Activated T-cell treated with anti-CD3 and anti-CD28 coated beads, Interleukin-2, amount 50 U/mL, for 48 hours (primary cell): ENCODE results near the gene BTRC.
"Not testable (repeated sequence)": the region's sequence is repeated elsewhere in the genome, so short reads cannot be mapped to it uniquely, and the experiment has no call there.

Source experiments
- DNase-seq, 2 experiments: peaks; one replicate each; pipeline ENCODE4 v3.0.0-alpha.2; 2020

Gene BTRC

GRCh38 chr10:101570428-101571270 is 216.7 kb downstream of the BTRC start:
- no peak for DNase-seq

DNA sequence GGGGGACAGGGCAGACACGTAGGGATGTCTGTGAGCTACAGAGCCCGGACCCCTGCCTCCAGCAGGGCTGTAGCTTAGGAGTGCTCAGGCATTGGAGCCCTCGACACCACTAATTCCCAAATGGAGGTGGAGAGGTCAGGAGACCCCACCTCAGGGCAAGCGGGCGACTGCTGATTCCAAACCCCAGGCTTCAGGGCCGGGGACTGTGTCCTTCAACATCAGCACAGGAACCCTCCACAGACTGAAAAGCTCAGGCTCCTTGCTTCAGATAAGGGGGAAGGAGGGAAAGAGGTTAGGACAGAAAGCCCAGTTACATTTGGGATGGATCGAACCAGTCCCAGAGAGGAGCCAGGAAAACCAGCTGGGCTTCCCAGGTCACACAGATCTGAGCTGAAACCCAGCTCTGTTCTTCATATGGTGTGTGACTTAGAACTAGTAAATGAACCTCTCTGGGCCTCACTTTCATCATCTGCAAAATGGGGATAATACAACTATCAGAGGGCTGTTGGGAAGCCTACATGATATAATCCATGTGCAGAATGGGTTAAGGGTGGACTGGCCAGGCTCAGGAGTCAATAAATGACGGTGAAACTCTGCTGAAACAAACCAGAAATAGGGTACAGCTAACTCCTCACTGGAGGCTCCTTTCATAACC is 217.4 kb downstream of the BTRC start:
- no peak for DNase-seq

- DNase-seq, result no peak
These were observed 218.2 kb downstream of the BTRC start for GRCh38 chr10:101572126-101572525.

DNA sequence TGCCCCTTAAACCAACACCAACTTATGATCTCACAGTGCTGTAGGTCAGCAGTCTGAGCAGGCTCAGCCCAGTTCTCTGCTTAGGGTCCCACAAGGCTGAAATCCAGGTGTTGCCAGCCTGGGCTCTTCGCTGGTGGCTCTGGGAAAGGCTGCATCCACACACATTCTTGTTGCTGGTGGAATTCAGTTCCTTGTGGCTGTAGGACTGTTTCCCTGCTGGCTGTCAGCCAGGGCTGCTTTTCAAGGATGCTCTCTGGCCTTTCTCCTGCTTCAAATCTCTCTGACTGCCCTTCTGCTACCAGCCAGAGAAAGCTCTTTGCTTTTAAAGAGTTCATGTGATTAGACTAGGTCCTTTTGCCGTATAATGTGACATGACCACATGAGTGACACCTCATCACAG is 218.8 kb downstream of the BTRC start:
- no peak for DNase-seq

DNA sequence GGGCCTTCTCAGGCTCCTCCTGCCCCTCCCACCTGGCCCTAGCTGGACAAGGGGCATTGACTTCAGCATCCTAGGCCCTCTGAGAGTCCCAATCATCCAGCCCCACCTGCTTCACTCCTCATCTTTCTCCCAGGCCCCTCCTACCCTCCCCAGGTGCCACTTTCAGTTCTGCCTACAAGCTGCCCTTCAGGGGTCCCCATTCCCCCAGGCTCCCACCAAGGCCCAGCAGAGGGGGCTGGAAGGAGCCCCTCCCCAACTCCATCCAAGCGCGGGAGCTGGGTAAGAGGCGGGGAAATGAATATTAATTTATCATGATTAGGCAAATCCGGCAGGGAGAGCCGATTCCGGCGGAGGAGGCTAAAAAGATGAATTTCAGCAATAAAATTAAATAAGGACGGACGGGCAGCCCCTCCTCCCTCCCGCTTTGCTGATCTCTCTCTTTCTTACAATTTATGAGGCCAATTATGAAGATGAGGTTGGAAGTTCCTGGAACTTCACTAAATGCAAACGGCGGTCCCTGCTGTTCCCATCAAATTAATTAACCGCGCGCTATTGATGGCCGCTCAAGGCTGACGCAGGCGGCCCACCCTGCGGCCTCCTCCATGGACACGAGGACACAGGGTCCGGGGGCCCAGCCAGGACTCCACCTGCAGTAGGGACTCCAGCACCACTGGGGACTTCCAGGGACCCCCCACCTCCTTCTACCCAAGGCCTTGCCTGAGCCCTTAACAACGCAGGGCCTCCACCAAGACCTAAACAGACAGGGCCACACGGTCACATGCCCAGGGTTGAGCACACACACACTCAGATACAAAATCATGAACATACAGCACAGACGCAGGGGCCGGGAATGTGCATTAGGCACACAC is 220.2 kb downstream of the BTRC start:
- no peak for DNase-seq

DNA sequence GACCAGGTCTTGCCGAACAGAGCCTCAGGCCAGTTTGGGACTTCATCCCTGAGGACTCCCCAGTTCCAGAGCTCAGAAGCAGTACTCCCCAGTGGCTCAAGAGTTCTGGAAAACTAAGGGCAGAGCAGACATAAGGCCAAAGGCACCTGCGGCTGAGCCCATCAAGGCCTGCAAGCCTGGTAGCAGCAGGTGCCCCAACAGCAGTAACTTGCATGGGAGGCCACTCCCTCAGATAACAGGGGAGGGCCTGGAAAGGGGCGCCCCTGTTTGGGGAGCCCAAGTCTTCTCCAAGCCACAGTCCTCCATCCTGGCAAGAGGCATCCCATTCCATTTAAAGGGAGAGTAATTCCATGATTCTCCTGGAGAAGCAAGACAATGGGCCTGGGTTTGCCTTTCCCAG is 221.1 kb downstream of the BTRC start:
- DNase-seq, result no peak

DNA sequence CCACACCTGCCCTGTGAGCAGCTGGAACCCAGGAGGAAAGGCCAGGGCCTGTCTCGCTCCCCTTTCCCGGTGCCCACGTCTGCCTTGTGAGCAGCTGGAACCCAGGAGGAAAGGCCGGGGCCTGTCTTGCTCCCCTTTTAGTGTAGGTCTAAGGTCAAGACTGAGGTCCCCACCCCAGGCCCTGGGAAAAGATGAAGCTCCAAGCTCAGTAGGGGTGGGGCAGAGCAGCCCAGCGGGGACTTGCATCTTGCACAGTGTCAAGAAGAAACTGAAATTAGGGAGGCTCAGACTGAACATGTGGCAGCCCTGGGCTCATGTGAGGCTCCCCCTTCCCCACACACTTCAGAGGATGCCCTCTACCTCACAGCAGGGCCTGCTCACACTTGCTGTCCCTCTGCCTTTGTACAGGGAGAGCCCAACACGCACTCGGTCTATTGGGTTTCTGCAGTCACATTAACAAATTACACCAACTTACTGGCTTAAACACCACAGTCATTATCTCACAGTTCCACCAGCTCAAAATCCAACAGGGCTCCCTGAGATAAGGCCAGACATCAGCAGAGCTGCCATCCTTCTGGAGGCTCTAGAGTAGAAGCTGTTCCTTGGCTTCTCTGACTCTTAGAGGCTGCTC is 221.7 kb downstream of the BTRC start:
- DNase-seq, result no peak

DNA sequence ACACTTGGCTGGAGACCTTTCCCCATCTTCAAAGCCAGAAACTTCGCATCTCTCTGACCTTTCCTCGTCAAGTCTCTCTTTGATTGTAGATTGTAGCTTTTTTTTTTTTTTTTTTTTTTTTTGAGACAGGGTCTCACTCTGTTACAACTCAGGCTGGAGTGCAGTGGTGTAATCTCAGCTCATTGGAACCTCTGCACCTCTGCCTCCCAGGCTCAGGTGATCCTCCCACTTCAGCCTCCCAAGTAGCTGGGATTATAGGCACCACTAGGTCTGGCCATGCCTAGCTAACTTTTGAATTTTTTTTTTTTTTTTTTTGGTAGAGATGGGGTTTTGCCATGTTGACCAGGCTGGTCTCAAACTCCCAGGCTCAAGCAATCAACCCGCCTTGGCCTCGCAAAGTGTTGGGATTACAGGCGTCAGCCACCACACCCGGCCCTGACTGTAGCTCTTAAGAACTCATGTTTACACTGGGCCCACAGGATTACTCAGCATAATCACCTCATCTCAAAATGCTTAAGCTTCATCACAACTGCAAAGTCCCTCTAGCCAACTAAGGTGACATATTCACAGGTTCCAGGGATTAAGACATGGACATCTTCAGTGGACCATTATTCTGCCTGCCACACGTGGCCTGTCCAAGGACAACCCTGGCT is 222.4 kb downstream of the BTRC start:
- no peak for DNase-seq

DNA sequence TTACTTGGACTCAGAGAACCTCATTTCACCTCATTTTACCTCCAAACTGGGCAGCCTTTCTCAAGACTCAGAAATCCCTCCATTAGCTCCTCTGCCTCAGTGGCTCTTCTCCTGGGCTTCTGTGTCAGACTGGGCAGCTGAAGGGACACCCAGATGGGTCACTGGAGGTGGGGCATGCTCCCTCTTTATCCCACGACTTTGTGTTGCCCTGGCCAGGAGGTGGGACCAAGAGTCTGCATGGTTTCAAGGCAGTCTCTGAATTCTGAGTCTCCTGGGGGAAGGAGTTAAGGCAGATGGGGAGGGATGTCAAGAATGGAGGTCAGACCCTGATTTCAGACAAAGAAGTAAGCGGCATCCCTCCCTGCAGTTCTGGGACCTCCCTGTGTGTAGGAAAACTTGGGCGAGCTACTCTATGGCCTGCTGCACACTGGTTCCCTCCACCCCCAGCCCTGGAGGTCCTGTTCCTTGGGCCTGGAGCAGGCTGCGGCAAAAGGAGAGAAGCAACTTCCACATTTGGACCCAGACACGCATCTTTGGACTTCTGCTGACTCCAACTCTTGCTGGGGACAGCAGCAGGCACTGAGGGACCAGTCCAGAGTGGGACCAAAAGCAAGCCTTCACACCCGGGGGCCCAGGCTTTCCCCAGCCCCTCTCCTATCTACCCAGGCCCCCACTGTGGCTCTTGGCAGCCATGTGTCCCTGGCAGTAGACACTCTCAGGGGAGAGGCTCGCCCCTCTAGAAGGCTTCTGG is 223.3 kb downstream of the BTRC start:
- no peak for DNase-seq

DNA sequence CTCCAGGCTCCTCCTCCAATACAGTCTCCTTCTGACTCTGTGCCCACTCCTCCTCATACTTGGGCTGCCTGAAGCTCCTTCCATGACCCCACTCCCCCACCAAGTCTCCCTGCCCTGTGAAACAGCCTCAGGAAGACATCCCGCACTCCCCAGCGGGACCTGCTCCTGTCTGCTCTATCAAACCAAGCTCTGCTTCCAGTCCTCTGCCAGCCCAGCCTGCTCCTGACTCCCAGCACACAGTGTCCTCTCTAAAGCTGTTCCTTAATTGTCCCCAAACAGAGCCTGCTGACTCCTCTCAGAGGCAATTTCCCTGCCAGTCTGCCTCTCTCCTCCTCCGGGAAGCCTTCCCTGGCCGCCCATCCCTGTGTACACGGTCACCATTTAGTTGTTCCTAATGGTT is 224.2 kb downstream of the BTRC start:
- no peak for DNase-seq

- no peak for DNase-seq
These were observed 225.0 kb downstream of the BTRC start for GRCh38 chr10:101578803-101579515.

- DNase-seq, result no peak
These were observed 225.5 kb downstream of the BTRC start for GRCh38 chr10:101579516-101579870.

DNA sequence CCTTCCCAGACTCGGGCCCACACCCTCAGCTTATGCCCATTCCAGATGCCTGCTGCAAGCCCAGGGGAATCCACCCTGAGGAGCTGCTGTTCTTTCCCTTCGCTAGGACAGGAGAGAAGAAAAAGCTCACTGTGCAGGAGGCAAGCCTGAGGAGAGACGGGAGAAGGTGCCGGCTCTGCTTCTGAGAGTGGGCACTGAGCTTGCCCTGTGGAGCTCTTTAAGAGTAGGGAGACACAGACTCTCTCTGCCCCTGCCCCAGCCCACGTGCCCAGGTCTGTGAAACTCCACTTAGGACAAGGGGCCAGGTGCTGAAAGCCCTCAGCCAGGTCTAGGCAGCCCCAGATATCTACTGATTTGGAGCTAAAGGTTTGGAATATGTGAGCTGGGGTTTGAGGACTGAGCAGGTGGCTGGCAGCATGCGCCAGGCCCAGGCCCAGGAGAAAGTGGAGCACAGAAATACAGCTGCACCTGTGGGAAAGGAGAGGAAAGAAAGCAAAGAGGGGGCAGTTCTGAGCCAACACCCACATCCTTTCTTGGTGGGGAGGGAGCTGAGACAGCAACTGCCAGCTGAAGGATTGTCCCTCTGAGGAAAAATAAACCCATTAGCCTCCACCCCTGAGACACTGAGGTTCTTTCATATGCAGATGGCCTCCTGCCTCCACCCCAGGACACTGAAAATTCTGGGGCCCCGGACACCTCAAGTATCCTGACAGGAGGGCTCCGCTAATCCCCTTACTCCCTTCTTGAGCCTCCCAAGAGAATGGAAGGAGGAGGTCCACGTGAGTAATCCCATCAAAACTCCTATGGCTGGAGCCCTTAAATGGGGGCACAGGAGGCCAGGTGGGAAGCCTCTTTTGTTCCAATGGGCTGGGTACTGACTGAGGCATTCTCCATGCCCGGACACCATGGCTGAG is 226.8 kb downstream of the BTRC start:
- DNase-seq, result no peak

- DNase-seq, result no peak
These were observed 231.9 kb downstream of the BTRC start for GRCh38 chr10:101585841-101586240.

GRCh38 chr10:101587725-101588653 is 234.0 kb downstream of the BTRC start, which contains the start of the genes DPCD and POLL:
DPCD (plus strand) TSS chr10:101588321; CDS start chr10:101588337, 16 bp downstream.
POLL (minus strand) TSS chr10:101588257; CDS start chr10:101587360, 897 bp downstream.
- DNase-seq, result peak; percentile 94

- DNase-seq, result no peak
These were observed 234.9 kb downstream of the BTRC start for GRCh38 chr10:101588879-101589278.

DNA sequence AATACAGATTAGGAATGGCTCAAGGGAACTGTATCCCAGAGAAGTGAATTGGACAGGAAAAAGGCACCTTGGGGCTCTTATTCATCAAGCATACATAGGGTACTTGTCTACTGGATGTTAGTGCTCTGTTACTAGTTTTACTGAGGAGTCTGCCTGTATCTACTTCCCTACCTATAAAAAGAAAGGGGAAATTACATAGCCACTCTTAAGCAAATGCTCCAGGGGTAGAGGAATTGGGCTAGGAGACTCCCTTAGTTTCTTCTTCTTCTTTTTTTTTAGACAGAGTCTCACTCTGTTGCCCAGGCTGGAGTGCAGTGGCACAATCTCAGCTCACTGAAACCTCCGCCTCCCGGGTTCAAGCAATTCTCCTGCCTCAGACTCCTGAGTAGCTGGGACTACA is 239.4 kb downstream of the BTRC start:
- DNase-seq, result not testable (repeated sequence)

DNA sequence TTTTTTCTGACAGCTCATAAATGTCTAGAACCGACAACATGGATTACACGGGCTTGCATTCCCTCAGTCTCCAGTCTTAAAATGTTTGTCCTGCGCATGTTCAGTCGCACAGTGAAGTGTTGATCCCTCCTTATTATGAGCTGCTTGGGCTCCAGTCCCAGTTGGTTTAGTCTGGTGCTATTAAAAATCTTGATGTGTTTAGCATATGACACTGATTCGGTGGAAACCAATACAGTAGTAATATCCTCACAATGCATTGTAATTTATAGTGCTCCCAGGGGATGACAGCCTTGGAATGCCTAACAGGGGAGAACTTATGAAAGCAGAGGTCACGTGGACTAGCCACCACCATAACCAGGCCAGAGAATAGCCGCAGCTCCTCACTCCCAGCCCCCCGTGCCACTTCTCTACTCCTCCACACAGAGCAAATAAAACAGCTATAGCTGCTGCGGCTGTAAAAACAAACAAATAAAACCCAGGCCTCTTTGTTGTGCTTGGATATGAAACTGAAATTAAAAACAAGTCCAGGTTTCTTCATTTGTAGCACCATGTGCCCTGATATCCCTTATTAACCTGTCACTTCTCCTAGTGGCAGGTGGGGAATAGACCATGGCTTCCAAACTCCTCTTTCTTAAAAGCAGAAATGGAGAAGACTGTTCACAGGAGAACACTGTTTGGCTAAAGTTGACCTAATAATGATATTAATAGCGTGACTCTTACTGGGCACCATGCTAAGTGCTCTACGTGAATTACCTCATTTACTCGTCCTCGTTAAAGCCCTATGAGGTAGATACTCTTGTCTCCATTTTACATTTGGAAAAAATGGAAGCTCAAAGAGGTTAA is 241.8 kb downstream of the BTRC start:
- DNase-seq, result no peak
